ENCODE data around the gene PKN1.
A peak's percentile ranks its signal among the peaks of the same experiment; 100 is the strongest.

PKN1 gene

DNA sequence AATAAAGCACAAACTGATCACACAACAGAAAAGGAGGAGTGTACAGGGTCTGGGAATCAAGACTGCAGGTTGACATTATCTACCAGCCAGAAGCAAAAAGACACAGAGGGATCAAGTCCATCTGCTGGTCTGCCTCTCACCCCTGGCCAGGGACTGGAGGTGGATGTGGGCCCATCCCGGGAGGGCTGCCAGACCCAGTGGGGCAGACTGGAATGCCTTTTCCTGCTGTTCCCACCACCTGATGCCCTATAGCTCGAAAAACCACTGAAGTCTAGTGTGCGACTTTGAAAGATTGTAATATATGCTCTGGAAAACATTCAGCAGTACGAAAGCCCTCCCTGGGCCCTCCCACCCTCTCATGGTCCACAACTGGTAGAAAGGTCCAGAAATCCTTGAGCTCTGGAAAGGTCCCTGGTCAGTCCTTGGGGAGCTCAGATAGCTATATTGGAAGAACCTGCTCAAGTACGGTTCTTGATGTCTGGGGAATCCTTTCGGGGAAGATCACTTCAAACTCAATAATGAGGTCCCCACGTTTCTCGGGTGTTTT lies 82.5 kb downstream of the PKN1 start:
- peak in 5 of 14 donors; percentile 12 to 67 (median 37) for DNase-seq

- peak in 5 of 14 donors; percentile 30 to 71 (median 42) for DNase-seq
These were observed 83.0 kb downstream of the PKN1 start for GRCh38 chr19:14516048-14516534.

DNA sequence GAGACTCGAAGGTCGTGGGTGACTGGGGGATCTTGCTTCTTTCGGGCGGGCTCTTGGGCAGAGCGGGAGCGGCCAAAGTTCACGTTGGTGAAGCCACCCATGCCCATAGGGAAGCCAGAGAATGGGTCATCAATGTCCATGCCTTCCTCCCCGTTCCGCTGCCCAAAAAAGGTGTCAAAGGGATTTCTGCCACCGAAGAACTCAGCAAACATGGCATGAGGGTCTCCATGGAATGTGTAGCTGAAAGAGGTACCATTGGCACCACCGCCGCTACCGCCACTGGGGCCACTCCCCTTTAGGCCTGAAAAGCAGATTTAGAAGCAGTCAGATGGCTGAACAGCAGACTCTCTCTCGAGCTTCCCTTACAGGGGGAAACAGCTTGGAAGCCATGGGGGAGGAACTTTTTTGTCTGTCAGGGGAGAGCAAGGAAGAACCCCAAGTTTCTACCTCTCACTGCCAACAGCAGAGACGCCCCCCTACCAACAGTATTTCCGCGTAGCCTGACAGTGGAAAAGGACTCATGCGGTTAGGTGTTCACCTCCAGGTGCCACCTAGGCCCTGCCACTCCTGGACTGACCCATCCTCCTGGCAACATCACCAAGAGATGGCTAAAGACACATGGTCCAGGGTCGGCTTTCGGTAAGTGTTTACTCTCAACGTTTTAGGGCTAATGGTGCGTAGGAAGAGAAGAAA lies 83.8 kb downstream of the PKN1 start:
- DNase-seq = peak in 9 of 14 donors; percentile 19 to 66 (median 46)

- peak in 3 of 14 donors; percentile 49 to 71 (median 68) for DNase-seq
These were observed 84.3 kb downstream of the PKN1 start for GRCh38 chr19:14517446-14517839.

DNA sequence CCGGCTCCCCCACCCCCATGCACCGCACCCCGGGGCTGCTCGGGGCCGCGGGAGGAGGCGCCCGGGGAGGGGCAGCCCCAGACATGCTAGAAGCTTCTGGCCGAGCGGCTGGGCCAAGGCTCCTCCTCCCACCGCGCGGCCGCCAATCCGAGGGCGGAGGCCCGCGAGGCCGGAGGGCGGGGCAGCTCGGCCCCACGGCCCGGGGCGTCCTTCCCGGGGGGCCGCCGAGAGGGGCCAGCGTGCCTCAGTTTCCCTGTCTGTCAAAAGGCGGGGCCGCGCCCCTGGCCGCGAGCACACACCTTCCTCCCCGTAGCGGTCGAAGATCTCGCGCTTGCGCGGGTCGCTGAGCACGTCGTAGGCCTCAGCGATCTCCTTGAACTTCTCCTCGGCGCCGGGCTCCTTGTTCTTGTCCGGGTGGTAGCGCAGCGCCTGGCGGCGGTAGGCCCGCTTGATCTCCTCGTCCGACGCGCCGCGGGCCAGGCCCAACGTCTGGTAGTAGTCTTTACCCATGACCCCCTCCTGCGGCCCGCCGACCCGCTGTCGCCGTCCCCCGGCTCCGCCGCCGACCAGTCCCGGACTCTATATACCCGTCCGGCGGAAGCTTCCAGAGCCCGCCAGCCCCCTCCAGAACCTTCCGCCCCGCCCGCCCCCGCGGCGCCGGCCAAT lies 84.9 kb downstream of the PKN1 start, which contains the start of gene DNAJB1:
TSS of gene DNAJB1 (minus strand) at position 558 of the 666 bp plus-strand sequence. CDS start at position 510, 48 bp downstream.
- DNase-seq = peak in 13 of 14 donors; percentile 23 to 98 (median 87)

DNA sequence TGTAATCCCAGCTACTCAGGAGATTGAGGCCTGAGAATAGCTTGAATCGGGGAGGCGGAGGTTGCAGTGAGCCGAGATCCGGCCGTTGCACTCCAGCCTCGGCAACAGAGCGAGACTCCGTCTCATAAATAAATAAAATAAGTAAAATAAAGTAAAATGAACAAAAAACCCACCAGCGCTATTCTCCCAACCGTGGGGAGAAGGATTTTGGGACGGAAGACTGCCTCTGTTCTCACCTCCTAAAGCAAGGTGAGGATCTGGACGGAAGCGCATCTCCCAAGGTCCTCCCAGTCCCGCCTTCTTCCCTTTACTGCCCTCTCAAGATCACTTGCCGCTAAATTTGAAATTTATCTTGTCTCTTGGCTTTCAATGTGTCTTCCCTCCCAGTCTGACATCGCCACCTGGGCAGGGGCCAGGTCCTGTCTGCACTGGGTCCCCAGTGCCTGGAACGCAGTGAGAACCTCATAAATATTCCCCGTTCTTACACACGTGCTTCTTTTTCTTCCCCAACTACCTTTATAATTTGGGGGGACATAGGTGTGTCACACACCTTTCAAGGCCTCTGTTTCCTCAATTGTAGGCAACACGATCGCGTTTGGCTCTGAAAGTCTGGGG lies 86.2 kb downstream of the PKN1 start:
- no peak for DNase-seq

- DNase-seq = peak in 6 of 14 donors; percentile 13 to 77 (median 34)
These were observed 86.8 kb downstream of the PKN1 start for GRCh38 chr19:14519860-14520407.

DNA sequence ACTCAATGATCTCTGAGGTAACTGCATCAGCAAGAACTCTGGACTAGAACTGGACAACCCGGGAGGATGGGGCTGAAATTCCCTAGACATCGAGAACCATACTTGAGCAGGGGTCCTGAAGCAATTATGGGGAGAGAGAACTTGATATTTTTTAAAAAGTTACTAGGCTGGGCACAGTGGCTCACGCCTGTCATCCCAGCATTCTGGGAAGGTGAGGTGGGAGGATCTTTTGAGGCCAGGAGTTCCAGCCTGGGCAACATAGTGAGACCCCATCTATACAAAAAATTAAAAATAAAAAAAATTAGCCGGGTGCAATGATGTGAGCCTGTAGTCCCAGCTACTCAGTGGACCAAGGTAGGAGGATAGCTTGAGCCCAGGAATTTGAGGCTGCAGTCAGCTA lies 87.4 kb downstream of the PKN1 start:
- no peak for DNase-seq
